Measurements from ENCODE around the gene CASR. TPM values are rescaled to one million over a fixed set of nuclear protein-coding genes. Genes with fewer than 3 reads are reported as not detected.
"Not testable (repeated sequence)": the region's sequence is repeated elsewhere in the genome, so short reads cannot be mapped to it uniquely, and the experiment has no call there.

The CASR gene
- total and polyA plus RNA-seq, 8 donors = 6.9 to 24.6 (median 10.5) TPM

GRCh38 chr3:122167630-122168029 is 15.8 kb upstream of the CASR start:
- FAIRE-seq (no peak), DNase-seq (no peak), ATAC-seq (no peak)
- H3K4me1 ChIP-seq = no peaks in the 10 kb centered on the region
- H3K27ac ChIP-seq = no peak overlapping the region
- no peaks in the 10 kb centered on the region for H3K9me3 ChIP-seq
- no peaks in the 10 kb centered on the region for H3K27me3 ChIP-seq
- no peak overlapping the region for H3K4me3 ChIP-seq
- no peaks in the 10 kb centered on the region for H3K36me3 ChIP-seq
- intact Hi-C loops (cut with DNase I) = no loop called here
- no peak for TF ChIP-seq CTCF (IDR thresholded peaks at IDR 0.05)

GRCh38 chr3:122168044-122168443 is 15.4 kb upstream of the CASR start:
- intact Hi-C loops (cut with DNase I) = no loop called here
- DNase-seq (no peak), ATAC-seq (no peak), FAIRE-seq (no peak)
- H3K36me3 ChIP-seq = no peaks in the 10 kb centered on the region
- no peaks in the 10 kb centered on the region for H3K27me3 ChIP-seq
- no peak overlapping the region for H3K4me3 ChIP-seq
- no peaks in the 10 kb centered on the region for H3K4me1 ChIP-seq
- TF ChIP-seq CTCF (IDR thresholded peaks at IDR 0.05) = no peak
- no peak overlapping the region for H3K27ac ChIP-seq
- no peaks in the 10 kb centered on the region for H3K9me3 ChIP-seq
- 92% methylated on average over 3 of the region's 3 CpGs for WGBS, 2 donors

GRCh38 chr3:122169911-122170310 is 13.6 kb upstream of the CASR start:
- no peak for DNase-seq
- TF ChIP-seq CTCF (IDR thresholded peaks at IDR 0.05) = no peak
- Histone ChIP-seq H3K4me1 (no peaks in the 10 kb centered on the region), H3K27ac (no peak overlapping the region), H3K27me3 (no peaks in the 10 kb centered on the region), H3K36me3 (no peaks in the 10 kb centered on the region), H3K4me3 (no peak overlapping the region), H3K9me3 (peaks cover 0 to 3% (median 0%) of the 10 kb centered on the region in 4 donors)
- 81 to 86% methylated on average over 3 of the region's 3 CpGs for WGBS, 2 donors
- no peak for ATAC-seq
- intact Hi-C loops (cut with DNase I) = no loop called here
- FAIRE-seq = no peak

- H3K27ac ChIP-seq; H3K9me3 ChIP-seq; H3K4me1 ChIP-seq; intact Hi-C loops (cut with DNase I); H3K36me3 ChIP-seq; H3K27me3 ChIP-seq; ATAC-seq; DNase-seq; FAIRE-seq; H3K4me3 ChIP-seq: not testable (repeated sequence)
- WGBS, 2 donors = 71 to 83% methylated on average over 2 of the region's 2 CpGs
Observed at GRCh38 chr3:122171361-122171760, 12.1 kb upstream of the CASR start.

GRCh38 chr3:122178711-122179110 is 4.8 kb upstream of the CASR start:
- H3K9me3 ChIP-seq = no peaks in the 10 kb centered on the region

More at GRCh38 chr3:122178711-122179110, 4.8 kb upstream of the CASR start:
- H3K27ac ChIP-seq = no peak overlapping the region
- FAIRE-seq = no peak
- H3K4me1 ChIP-seq = peaks cover 0 to 4% (median 0%) of the 10 kb centered on the region in 3 donors
- no peak for TF ChIP-seq CTCF (IDR thresholded peaks at IDR 0.05)
- no peaks in the 10 kb centered on the region for H3K27me3 ChIP-seq
- H3K4me3 ChIP-seq = no peak overlapping the region
- DNase-seq = no peak
- no peaks in the 10 kb centered on the region for H3K36me3 ChIP-seq
- intact Hi-C loops (cut with DNase I) = no loop called here
- 82 to 87% methylated on average over 5 of the region's 5 CpGs for WGBS, 2 donors
- no peak for ATAC-seq
